SK-N-SH treated with all-trans-retinoic acid at 6 μM for 48 hours (cell line): ENCODE results near the gene KIAA0319L.

Experiments
- ATAC-seq: fragments of 200-7000 bp; cut with Tn5 transposase; 3 replicates; pipeline ENCODE4 v1.9.1; 2020; ENCODE audit warnings: mild to moderate bottlenecking, moderate library complexity
- ARNTL ChIP-seq: fragments of 450-650 bp; formaldehyde crosslinking; IDR thresholded peaks from 2 replicates; pipeline ENCODE4 v1.5.0; 2020; ENCODE audit warnings: low read depth, mild to moderate bottlenecking, moderate library complexity, borderline replicate concordance
- BACH2 ChIP-seq: fragments of 250-450 bp; sonication (Bioruptor Pico); IDR thresholded peaks from 2 replicates; pipeline ENCODE4 v1.9.0; 2021; ENCODE audit warnings: mild to moderate bottlenecking, borderline replicate concordance
- CSDC2 ChIP-seq: fragments of 250-450 bp; sonication (Bioruptor Pico); IDR thresholded peaks from 2 replicates; pipeline ENCODE4 v1.5.0; 2020; ENCODE audit warnings: mild to moderate bottlenecking, moderate library complexity
- ESRRG ChIP-seq: fragments of 250-450 bp; sonication (Bioruptor Pico); IDR thresholded peaks from 2 replicates; pipeline ENCODE4 v1.6.1; 2021; ENCODE audit warnings: mild to moderate bottlenecking
- GLIS3 ChIP-seq: fragments of 250-450 bp; sonication (Bioruptor Pico); IDR thresholded peaks from 2 replicates; pipeline ENCODE4 v1.5.0; 2020; ENCODE audit warnings: mild to moderate bottlenecking, moderate library complexity
- OSR1 ChIP-seq: fragments of 250-450 bp; sonication (Bioruptor Pico); IDR thresholded peaks from 2 replicates; pipeline ENCODE4 v1.8.0; 2022; ENCODE audit warnings: moderate library complexity, mild to moderate bottlenecking, inconsistent platforms
- PATZ1 ChIP-seq: fragments of 250-450 bp; sonication (Bioruptor Pico); IDR thresholded peaks from 2 replicates; pipeline ENCODE4 v1.8.0; 2020; ENCODE audit warnings: mild to moderate bottlenecking, moderate library complexity, borderline replicate concordance
- POU6F1 ChIP-seq: fragments of 250-450 bp; sonication (Bioruptor Pico); IDR thresholded peaks from 2 replicates; pipeline ENCODE4 v1.8.0; 2021; ENCODE audit warnings: low read depth, mild to moderate bottlenecking, moderate library complexity, borderline replicate concordance
- PPARA ChIP-seq: fragments of 250-450 bp; sonication (Bioruptor Pico); IDR thresholded peaks from 2 replicates; pipeline ENCODE4 v1.5.0; 2020; ENCODE audit warnings: mild to moderate bottlenecking, borderline replicate concordance
- RARB ChIP-seq: fragments of 250-450 bp; sonication (Bioruptor Pico); IDR thresholded peaks from 2 replicates; pipeline ENCODE4 v1.8.0; 2021; ENCODE audit warnings: mild to moderate bottlenecking, moderate library complexity
- SNAI2 ChIP-seq: fragments of 250-450 bp; sonication (Bioruptor Pico); IDR thresholded peaks from 2 replicates; pipeline ENCODE4 v1.5.0; 2020; ENCODE audit warnings: mild to moderate bottlenecking, moderate library complexity
- TOX ChIP-seq: fragments of 250-450 bp; sonication (Bioruptor Pico); IDR thresholded peaks from 2 replicates; pipeline ENCODE4 v1.8.0; 2021; ENCODE audit warnings: mild to moderate bottlenecking, moderate library complexity, borderline replicate concordance
- TSHZ2 ChIP-seq: fragments of 250-450 bp; sonication (Bioruptor Pico); IDR thresholded peaks from 2 replicates; pipeline ENCODE4 v1.5.0; 2020; ENCODE audit warnings: mild to moderate bottlenecking, moderate library complexity
- ZC3H10 ChIP-seq: fragments of 250-450 bp; sonication (Bioruptor Pico); IDR thresholded peaks from 2 replicates; pipeline ENCODE4 v1.5.1; 2021; ENCODE audit warnings: mild to moderate bottlenecking, moderate library complexity
- ZFP3 ChIP-seq: fragments of 250-450 bp; sonication (Bioruptor Pico); IDR thresholded peaks from 2 replicates; pipeline ENCODE4 v1.5.0; 2020; ENCODE audit warnings: mild to moderate bottlenecking, moderate library complexity
- ZFP30 ChIP-seq: fragments of 450-650 bp; formaldehyde crosslinking; IDR thresholded peaks from 2 replicates; pipeline ENCODE4 v1.5.0; 2022; ENCODE audit warnings: mild to moderate bottlenecking, moderate library complexity
- ZNF565 ChIP-seq: fragments of 450-650 bp; formaldehyde crosslinking; conservative IDR thresholded peaks from 2 replicates; pipeline ENCODE4 v1.5.0; 2020; ENCODE audit warnings: low read depth, mild to moderate bottlenecking, moderate library complexity
- ZNF70 ChIP-seq: fragments of 450-650 bp; formaldehyde crosslinking; IDR thresholded peaks from 2 replicates; pipeline ENCODE4 v1.5.0; 2020; ENCODE audit warnings: mild to moderate bottlenecking, moderate library complexity
- ZNF8 ChIP-seq: fragments of 450-650 bp; formaldehyde crosslinking; IDR thresholded peaks from 2 replicates; pipeline ENCODE4 v1.5.0; 2020; ENCODE audit warnings: mild to moderate bottlenecking, moderate library complexity

The KIAA0319L gene

GRCh38 chr1:35500439-35500838, 56.8 kb downstream of the KIAA0319L start (continued):
- TF ChIP-seq POU6F1 (CRISPR knock-in tag) = no peak
- TF ChIP-seq, all 23 proteins: peak for 0

- TF ChIP-seq ZNF565 (no peak), PATZ1 (CRISPR knock-in tag) (no peak), ESRRG (CRISPR knock-in tag) (no peak), RARB (CRISPR knock-in tag) (no peak), TOX (CRISPR knock-in tag) (no peak), OSR1 (CRISPR knock-in tag) (no peak), ZFP3 (CRISPR knock-in tag) (no peak), PPARA (CRISPR knock-in tag) (no peak), ZC3H10 (CRISPR knock-in tag) (no peak), CSDC2 (CRISPR knock-in tag) (no peak), TSHZ2 (CRISPR knock-in tag) (no peak), ZNF8 (CRISPR knock-in tag) (no peak), ZFP30 (CRISPR knock-in tag) (no peak), ARNTL (no peak), POU6F1 (CRISPR knock-in tag) (no peak)
- peak; percentile 25; the same call in 1 of the 3 replicates for ATAC-seq
These were observed 57.5 kb downstream of the KIAA0319L start for GRCh38 chr1:35499652-35500176.

GRCh38 chr1:35499231-35499630, 58.0 kb downstream of the KIAA0319L start:
- TF ChIP-seq ESRRG (CRISPR knock-in tag) (no peak), BACH2 (CRISPR knock-in tag) (no peak), GLIS3 (CRISPR knock-in tag) (no peak), PATZ1 (CRISPR knock-in tag) (no peak), ZFP30 (CRISPR knock-in tag) (no peak), ZNF70 (CRISPR knock-in tag) (no peak), TOX (CRISPR knock-in tag) (no peak), ARNTL (no peak)
- ATAC-seq = no peak

- no peak for ATAC-seq
- no peak for TF ChIP-seq CSDC2 (CRISPR knock-in tag)
- no peak for TF ChIP-seq ESRRG (CRISPR knock-in tag)
- TF ChIP-seq ZNF70 (CRISPR knock-in tag) = no peak
- no peak for TF ChIP-seq ZFP3 (CRISPR knock-in tag)
- no peak for TF ChIP-seq TOX (CRISPR knock-in tag)
- no peak for TF ChIP-seq POU6F1 (CRISPR knock-in tag)
- no peak for TF ChIP-seq GLIS3 (CRISPR knock-in tag)
- TF ChIP-seq ZFP30 (CRISPR knock-in tag) = no peak
- TF ChIP-seq SNAI2 = no peak
- no peak for TF ChIP-seq ZNF565
- TF ChIP-seq BACH2 (CRISPR knock-in tag) = no peak
These were observed 59.6 kb downstream of the KIAA0319L start for GRCh38 chr1:35497571-35497970.
